Esophagus squamous epithelium (tissue), 5 donors: ENCODE data around the gene GUSB. TPM values are rescaled to one million over a fixed set of nuclear protein-coding genes. Genes with fewer than 3 reads are reported as not detected.

ENCODE experiments used
- DNase-seq: peaks from one replicate; lab custom pipeline; 2025; lab: John Stamatoyannopoulos, UW
- H3K27ac ChIP-seq, 4 donors: fragments of 200-600 bp; sonication (generic); one replicate each; pipeline ENCODE4 v1.5.1; 2016 to 2019; ENCODE audit warnings: mild to moderate bottlenecking in 1 of 4
- H3K27me3 ChIP-seq, 4 donors: fragments of 200-600 bp; sonication (generic); 1 replicate in 3 of 4; 2 replicates in 1 of 4; pipeline versions ENCODE4 v1.5.1 to v1.6.0; 2017 to 2021; ENCODE audit warnings: antibody characterized with exemption in 1 of 4
- H3K36me3 ChIP-seq, 3 donors: fragments of 200-600 bp; sonication (generic); one replicate each; pipeline ENCODE4 v1.5.1; 2016 to 2019
- H3K4me1 ChIP-seq, 3 donors: fragments of 200-600 bp; sonication (generic); one replicate each; pipeline ENCODE4 v1.5.1; 2017 to 2019
- H3K4me3 ChIP-seq, 4 donors: fragments of 200-600 bp; sonication (generic); 1 replicate in 3 of 4; 2 replicates in 1 of 4; pipeline ENCODE4 v1.5.1; 2016 to 2019; ENCODE audit warnings: mild to moderate bottlenecking in 2 of 4, moderate library complexity in 1 of 4
- H3K9me3 ChIP-seq, 3 donors: fragments of 200-600 bp; sonication (generic); one replicate each; pipeline ENCODE4 v1.5.1; 2016 to 2019
- CTCF ChIP-seq, 6 experiments: fragments of 450-650 bp in 4 of 6; fragments of 200-600 bp in 2 of 6; sonication (generic) in 2 of 6; IDR thresholded peaks; one replicate each; pipeline ENCODE4 v1.5.1; 2016 to 2019; ENCODE audit warnings: antibody characterized with exemption in 6 of 6, mild to moderate bottlenecking in 4 of 6, moderate library complexity in 4 of 6
- POLR2A ChIP-seq, 4 donors: fragments of 450-650 bp; IDR thresholded peaks; one replicate each; pipeline ENCODE4 v1.6.1; 2017; ENCODE audit warnings: antibody characterized with exemption in 4 of 4, mild to moderate bottlenecking in 4 of 4, moderate library complexity in 3 of 4
- WGBS, 2 donors: methylation state at CpG; one replicate each; pipeline ENCODE4 v1.1.5; 2018; 5-methylcytosine and 5-hydroxymethylcytosine counted together
- intact Hi-C: fragments of 100-400 bp; cut with DNase I; formaldehyde crosslinking; loops from one replicate; pipeline ENCODE4 v1.15.0; 2022
- small RNA-seq, 4 donors: library from RNA; depleted of rRNA; stranded (forward); fragments of <200 nt; gene quantifications; one replicate each; pipeline ENCODE3, GENCODE V24; 2016
- total RNA-seq, 4 donors: library from RNA; depleted of rRNA; stranded (reverse); fragments of >200 nt; gene quantifications; one replicate each; pipeline ENCODE4 v1.1.0, GENCODE V29; 2016
- donor health status: DM: yes; HTN: yes; CAD: no.

Gene GUSB
- total RNA-seq, 4 donors from 2014 or later: 13.6 to 30.1 (median 21.7) TPM

- Histone ChIP-seq H3K27me3 (no peaks in the 10 kb centered on the region), H3K4me1 (peaks cover 0 to 18% (median 4%) of the 10 kb centered on the region in 3 donors), H3K9me3 (no peaks in the 10 kb centered on the region), H3K4me3 (no peak overlapping the region), H3K36me3 (no peaks in the 10 kb centered on the region), H3K27ac (no peak overlapping the region)
- no peak for DNase-seq
- TF ChIP-seq CTCF (IDR thresholded peaks at IDR 0.05) (no peak), POLR2A (IDR thresholded peaks at IDR 0.05) (no peak)
- WGBS, 2 donors: 87 to 92% methylated on average over 7 of the region's 7 CpGs
- intact Hi-C loops: no loop called here
Measured at GRCh38 chr7:65912237-65912636, 69.8 kb downstream of the GUSB start.

Small RNAs within 50 kb of the gene (small RNA-seq; reads per million reads assigned to genes)
- 0 reads per million in 4 donors for gene AC073261.1

Other genes starting within 250 kb of the GUSB start
- gene VKORC1L1, start 109.1 kb downstream of the GUSB start, total RNA-seq: 10 to 100 TPM in 3 of 4 donors, 1 to 10 TPM in 1; 7.2 to 18.5 (median 11.2) TPM
- gene ASL, start 93.6 kb upstream of the GUSB start, total RNA-seq: 10 to 100 TPM; 32.3 to 40.7 (median 37.7) TPM
- gene CRCP, start 132.6 kb upstream of the GUSB start, total RNA-seq: 10 to 100 TPM; 18.7 to 50.4 (median 45.7) TPM
- 10 to 100 TPM; 10.2 to 23.1 (median 17.1) TPM for gene TPST1, start 223.1 kb upstream of the GUSB start, total RNA-seq